A673 (cell line): ENCODE data around the gene RABGEF1. TPM values are rescaled to one million over a fixed set of nuclear protein-coding genes. Genes with fewer than 3 reads are reported as not detected.
"Not testable (repeated sequence)": the region's sequence is repeated elsewhere in the genome, so short reads cannot be mapped to it uniquely, and the experiment has no call there.

ENCODE experiments used
- BruUV-seq: library from RNA; stranded (reverse); fragments of 400-500 nt; replicated peaks from 2 replicates; lab custom pipeline; 2021; lab: Mats Ljungman, UMichigan
- CTCF ChIA-PET: fragments of 300-600 bp; sonication (Branson Sonifier 250); formaldehyde crosslinking; loops from one replicate; lab custom pipeline; 2022; ENCODE audit warnings: antibody characterized with exemption; lab: Charles Lee
- POLR2A ChIA-PET: fragments of 300-600 bp; sonication (Branson Sonifier 250); formaldehyde crosslinking; loops from one replicate; lab custom pipeline; 2022; ENCODE audit warnings: antibody characterized with exemption; ENCODE audit not compliant: low non-redundant PET; lab: Charles Lee
- DNase-seq: peaks from one replicate; pipeline ENCODE4 v3.0.0-alpha.2; 2015; ENCODE audit warnings: low spot score
- H3K27ac ChIP-seq: fragments of 200-600 bp; sonication (generic); 2 replicates; pipeline ENCODE4 v1.5.1; 2016; ENCODE audit warnings: mixed run types, low read depth, mild to moderate bottlenecking, mixed read lengths, antibody characterized with exemption, low read length; ENCODE audit not compliant: poor library complexity, severe bottlenecking
- H3K27me3 ChIP-seq: fragments of 200-600 bp; sonication (generic); replicated peaks from 2 replicates; pipeline ENCODE4 v1.6.1; 2017; ENCODE audit warnings: mixed run types, low read depth, mild to moderate bottlenecking, mixed read lengths, antibody characterized with exemption, low read length; ENCODE audit not compliant: insufficient read depth, poor library complexity
- H3K36me3 ChIP-seq: fragments of 200-600 bp; sonication (generic); 2 replicates; pipeline ENCODE4 v1.6.1; 2016; ENCODE audit warnings: mixed run types, mild to moderate bottlenecking, mixed read lengths, antibody characterized with exemption, low read length; ENCODE audit not compliant: insufficient read depth, poor library complexity, severe bottlenecking
- H3K4me1 ChIP-seq: fragments of 200-600 bp; sonication (generic); 2 replicates; pipeline ENCODE4 v1.6.1; 2017; ENCODE audit warnings: mixed run types, mild to moderate bottlenecking, mixed read lengths, antibody characterized with exemption, low read length; ENCODE audit not compliant: insufficient read depth, poor library complexity, severe bottlenecking
- H3K4me3 ChIP-seq: fragments of 200-600 bp; sonication (generic); 2 replicates; pipeline ENCODE4 v1.5.1; 2016; ENCODE audit warnings: low read depth, mixed run types, mild to moderate bottlenecking, mixed read lengths, low read length; ENCODE audit not compliant: poor library complexity, severe bottlenecking
- H3K9me3 ChIP-seq: fragments of 200-600 bp; sonication (generic); 2 replicates; pipeline ENCODE4 v1.6.1; 2016; ENCODE audit warnings: mixed run types, low read depth, mild to moderate bottlenecking, mixed read lengths, antibody characterized with exemption, low read length; ENCODE audit not compliant: poor library complexity, severe bottlenecking
- CTCF ChIP-seq: fragments of 300-800, 200-600 bp; sonication (generic); conservative IDR thresholded peaks from 2 replicates; pipeline ENCODE4 v1.5.1; 2017; ENCODE audit warnings: low read depth, mild to moderate bottlenecking, antibody characterized with exemption, low read length, moderate library complexity, mixed read lengths
- EZH2 ChIP-seq: fragments of 200-600 bp; sonication (generic); IDR thresholded peaks from 2 replicates; pipeline ENCODE4 v1.6.1; 2017; ENCODE audit warnings: borderline replicate concordance, low read depth, mild to moderate bottlenecking, mixed read lengths, antibody characterized with exemption, low read length; ENCODE audit not compliant: poor library complexity, severe bottlenecking
- intact Hi-C: fragments of 100-400 bp; cut with micrococcal nuclease; formaldehyde crosslinking; loops from one replicate; pipeline ENCODE4 v1.10.0; 2022; ENCODE audit not compliant: unreplicated experiment
- total RNA-seq: library from RNA; stranded (reverse); gene quantifications from 2 replicates; pipeline ENCODE4 v1.2.3, GENCODE V29; 2021

RABGEF1 gene
- total RNA-seq, 1 experiment from 2014 or later: 20.0 TPM

- H3K36me3 ChIP-seq: no peaks in the 10 kb centered on the region
- H3K9me3 ChIP-seq: peaks cover 3% of the 10 kb centered on the region
- peaks cover 3% of the 10 kb centered on the region for H3K4me1 ChIP-seq
- H3K27me3 ChIP-seq: no peaks in the 10 kb centered on the region
- H3K4me3 ChIP-seq: no peak overlapping the region
- CTCF ChIA-PET: no interaction called here
- no peak overlapping the region for H3K27ac ChIP-seq
- no peak for TF ChIP-seq EZH2
- no peak for TF ChIP-seq CTCF
- intact Hi-C loops: no loop called here
- no TSS peak for BruUV-seq
- POLR2A ChIA-PET: no interaction called here
- DNase-seq: no peak
These were observed 2.9 kb upstream of the RABGEF1 start for GRCh38 chr7:66737667-66738066.

- Histone ChIP-seq H3K4me3 (peak overlapping the region; percentile 99), H3K27ac (peak overlapping the region; percentile 88), H3K36me3 (no peaks in the 10 kb centered on the region), H3K4me1 (peaks cover 3% of the 10 kb centered on the region), H3K27me3 (no peaks in the 10 kb centered on the region), H3K9me3 (peaks cover 3% of the 10 kb centered on the region)
- no TSS peak for BruUV-seq
- ChIA-PET CTCF (no interaction called here), POLR2A (no interaction called here)
- intact Hi-C loops: no loop called here
- TF ChIP-seq EZH2 (no peak), CTCF (no peak)
- DNase-seq: no peak
These were observed 1.1 kb upstream of the RABGEF1 start for GRCh38 chr7:66739477-66739876.

- peaks cover 3% of the 10 kb centered on the region for H3K4me1 ChIP-seq
- H3K27ac ChIP-seq: peak overlapping the region; percentile 88
- H3K27me3 ChIP-seq: no peaks in the 10 kb centered on the region
- POLR2A ChIA-PET: no interaction called here
- TSS peak; percentile 92 for BruUV-seq
- H3K4me3 ChIP-seq: peak overlapping the region; percentile 99
- peaks cover 3% of the 10 kb centered on the region for H3K9me3 ChIP-seq
- CTCF ChIA-PET: no interaction called here
- intact Hi-C loops: no loop called here
- H3K36me3 ChIP-seq: no peaks in the 10 kb centered on the region
- DNase-seq: no peak
- TF ChIP-seq CTCF (no peak), EZH2 (no peak)
These were observed 606 bp upstream of the RABGEF1 start for GRCh38 chr7:66739953-66740301.

- POLR2A ChIA-PET: interaction anchor here (0.6 kb wide), 1 partner anchor 166 kb away, joined by 3 read pairs; no protein-coding TSS in a partner anchor
- CTCF ChIA-PET, H3K9me3 ChIP-seq, H3K36me3 ChIP-seq, BruUV-seq, H3K27me3 ChIP-seq, H3K4me1 ChIP-seq, DNase-seq, intact Hi-C loops: not testable (repeated sequence)
- peak overlapping the region; percentile 99 for H3K4me3 ChIP-seq
- H3K27ac ChIP-seq: peak overlapping the region; percentile 88
These were observed 612 bp downstream of the RABGEF1 start for GRCh38 chr7:66740980-66741709.
